Panc1 (cell line): ENCODE results near the gene HEATR5A.

Experiments used
- CTCF ChIP-seq: fragments of 450-650 bp; IDR thresholded peaks from 2 replicates; pipeline ENCODE4 v1.5.1; 2017; ENCODE audit warnings: mild to moderate bottlenecking
- POLR2AphosphoS5 ChIP-seq: IDR thresholded peaks from 2 replicates; pipeline ENCODE4 v1.6.1; 2012; ENCODE audit warnings: mild to moderate bottlenecking, low read depth, low read length, moderate library complexity
- TF ChIP-seq, protein P1 (sequence below), 2 experiments: IDR thresholded peaks; 2 replicates each; pipeline ENCODE4 v1.6.1; 2011 to 2012; ENCODE audit warnings: low read depth in 2 of 2, control low read depth in 1 of 2, low read length in 1 of 2, mild to moderate bottlenecking in 1 of 2, moderate library complexity in 1 of 2; ENCODE audit not compliant: insufficient read depth in 1 of 2

DNA sequence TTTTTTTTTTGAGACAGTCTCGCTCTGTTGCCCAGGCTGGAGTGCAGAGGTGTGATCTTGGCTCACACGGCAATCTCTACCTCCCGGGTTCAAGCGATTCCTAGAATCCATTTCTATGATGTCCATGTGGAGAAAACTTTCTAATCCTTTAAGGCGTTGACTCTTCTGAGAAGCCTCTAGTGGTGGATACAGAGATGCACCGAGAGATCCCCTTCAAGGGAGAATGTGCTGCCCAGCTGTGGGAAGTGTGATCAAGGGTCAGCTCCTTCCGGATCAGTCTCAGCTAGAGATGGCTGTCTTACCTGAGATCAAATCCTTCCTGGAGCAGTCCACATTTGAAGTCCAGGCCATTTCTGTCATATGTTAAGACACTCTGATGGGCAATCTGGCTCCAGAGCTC, 120.1 kb downstream of the HEATR5A start:
- TF ChIP-seq CTCF (no peak), POLR2AphosphoS5 (no peak)
- TF ChIP-seq, protein P1, sequence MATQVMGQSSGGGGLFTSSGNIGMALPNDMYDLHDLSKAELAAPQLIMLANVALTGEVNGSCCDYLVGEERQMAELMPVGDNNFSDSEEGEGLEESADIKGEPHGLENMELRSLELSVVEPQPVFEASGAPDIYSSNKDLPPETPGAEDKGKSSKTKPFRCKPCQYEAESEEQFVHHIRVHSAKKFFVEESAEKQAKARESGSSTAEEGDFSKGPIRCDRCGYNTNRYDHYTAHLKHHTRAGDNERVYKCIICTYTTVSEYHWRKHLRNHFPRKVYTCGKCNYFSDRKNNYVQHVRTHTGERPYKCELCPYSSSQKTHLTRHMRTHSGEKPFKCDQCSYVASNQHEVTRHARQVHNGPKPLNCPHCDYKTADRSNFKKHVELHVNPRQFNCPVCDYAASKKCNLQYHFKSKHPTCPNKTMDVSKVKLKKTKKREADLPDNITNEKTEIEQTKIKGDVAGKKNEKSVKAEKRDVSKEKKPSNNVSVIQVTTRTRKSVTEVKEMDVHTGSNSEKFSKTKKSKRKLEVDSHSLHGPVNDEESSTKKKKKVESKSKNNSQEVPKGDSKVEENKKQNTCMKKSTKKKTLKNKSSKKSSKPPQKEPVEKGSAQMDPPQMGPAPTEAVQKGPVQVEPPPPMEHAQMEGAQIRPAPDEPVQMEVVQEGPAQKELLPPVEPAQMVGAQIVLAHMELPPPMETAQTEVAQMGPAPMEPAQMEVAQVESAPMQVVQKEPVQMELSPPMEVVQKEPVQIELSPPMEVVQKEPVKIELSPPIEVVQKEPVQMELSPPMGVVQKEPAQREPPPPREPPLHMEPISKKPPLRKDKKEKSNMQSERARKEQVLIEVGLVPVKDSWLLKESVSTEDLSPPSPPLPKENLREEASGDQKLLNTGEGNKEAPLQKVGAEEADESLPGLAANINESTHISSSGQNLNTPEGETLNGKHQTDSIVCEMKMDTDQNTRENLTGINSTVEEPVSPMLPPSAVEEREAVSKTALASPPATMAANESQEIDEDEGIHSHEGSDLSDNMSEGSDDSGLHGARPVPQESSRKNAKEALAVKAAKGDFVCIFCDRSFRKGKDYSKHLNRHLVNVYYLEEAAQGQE (IDR thresholded peaks at IDR 0.05; ENCODE audit: insufficient read depth in 1 of 2, low read depth in 2 of 2, low read length in 1 of 2), result no peak
